Measurements from ENCODE around the gene B3GNT3.
"Not testable (repeated sequence)": the region's sequence is repeated elsewhere in the genome, so short reads cannot be mapped to it uniquely, and the experiment has no call there.

The B3GNT3 gene

GRCh38 chr19:17770613-17771012 is 24.3 kb upstream of the B3GNT3 start:
- no peak for TF ChIP-seq CTCF (IDR thresholded peaks at IDR 0.05; ENCODE audit: insufficient read depth, missing control alignments)
- FAIRE-seq = no peak
- DNase-seq (ENCODE audit: insufficient read length, low spot score) = no peak

- no peak for TF ChIP-seq CTCF (IDR thresholded peaks at IDR 0.05; ENCODE audit: insufficient read depth, missing control alignments)
- no peak for DNase-seq (ENCODE audit: insufficient read length, low spot score)
- no peak for FAIRE-seq
These were observed 22.8 kb upstream of the B3GNT3 start for GRCh38 chr19:17772172-17772571.

GRCh38 chr19:17775245-17775927 is 19.6 kb upstream of the B3GNT3 start:
- DNase-seq (ENCODE audit: insufficient read length, low spot score) (no peak), FAIRE-seq (no peak)
- TF ChIP-seq CTCF (IDR thresholded peaks at IDR 0.05; ENCODE audit: insufficient read depth, missing control alignments) = peak; percentile 46

GRCh38 chr19:17775991-17776803 is 18.7 kb upstream of the B3GNT3 start:
- no peak for FAIRE-seq
- no peak for TF ChIP-seq CTCF (IDR thresholded peaks at IDR 0.05; ENCODE audit: insufficient read depth, missing control alignments)
- no peak for DNase-seq (ENCODE audit: insufficient read length, low spot score)

- DNase-seq (ENCODE audit: insufficient read length, low spot score); FAIRE-seq: not testable (repeated sequence)
These were observed 17.1 kb upstream of the B3GNT3 start for GRCh38 chr19:17777840-17778239.

GRCh38 chr19:17778251-17778967 is 16.5 kb upstream of the B3GNT3 start:
- DNase-seq (ENCODE audit: insufficient read length, low spot score) (no peak), FAIRE-seq (no peak)
- no peak for TF ChIP-seq CTCF (IDR thresholded peaks at IDR 0.05; ENCODE audit: insufficient read depth, missing control alignments)

All from D721Med (cell line).